HAP-1 (cell line): ENCODE results near the gene NTM.

ENCODE experiments used
- DNase-seq, 2 experiments: peaks; one replicate each; pipeline ENCODE4 v3.0.0-alpha.2; 2016 to 2020; ENCODE audit warnings: low spot score in 2 of 2
- H3K27me3 ChIP-seq: fragments of 250-450 bp; sonication (Bioruptor Pico); 2 replicates; pipeline ENCODE4 v1.5.1; 2020; ENCODE audit warnings: low read depth, mild to moderate bottlenecking, moderate library complexity
- H3K36me3 ChIP-seq: fragments of 250-450 bp; sonication (Bioruptor Pico); replicated peaks from 2 replicates; pipeline ENCODE4 v1.5.1; 2020; ENCODE audit warnings: mild to moderate bottlenecking
- H3K4me1 ChIP-seq: fragments of 250-450 bp; sonication (Bioruptor Pico); 2 replicates; pipeline ENCODE4 v1.5.1; 2020; ENCODE audit warnings: mild to moderate bottlenecking
- H3K4me3 ChIP-seq: fragments of 250-450 bp; sonication (Bioruptor Pico); 2 replicates; pipeline ENCODE4 v1.5.1; 2020; ENCODE audit warnings: mild to moderate bottlenecking, moderate library complexity
- H3K9me3 ChIP-seq: fragments of 250-450 bp; sonication (Bioruptor Pico); 2 replicates; pipeline ENCODE4 v1.5.1; 2020; ENCODE audit warnings: mild to moderate bottlenecking, moderate library complexity
- in situ Hi-C: fragments of 300-500 bp; cut with MboI; formaldehyde crosslinking; loops from 3 replicates; pipeline ENCODE4 v1.14.3; 2020; ENCODE audit warnings: low sequenced_read_pairs, inconsistent platforms, mixed read lengths

NTM gene

GRCh38 chr11:132123854-132124835 is 753.7 kb downstream of the NTM start:
- no peaks in the 10 kb centered on the region for H3K9me3 ChIP-seq
- H3K36me3 ChIP-seq: no peaks in the 10 kb centered on the region
- no peak for DNase-seq
- H3K4me1 ChIP-seq: no peaks in the 10 kb centered on the region
- H3K27me3 ChIP-seq: no peaks in the 10 kb centered on the region
- in situ Hi-C loops: no loop called here
- no peak overlapping the region for H3K4me3 ChIP-seq

DNA sequence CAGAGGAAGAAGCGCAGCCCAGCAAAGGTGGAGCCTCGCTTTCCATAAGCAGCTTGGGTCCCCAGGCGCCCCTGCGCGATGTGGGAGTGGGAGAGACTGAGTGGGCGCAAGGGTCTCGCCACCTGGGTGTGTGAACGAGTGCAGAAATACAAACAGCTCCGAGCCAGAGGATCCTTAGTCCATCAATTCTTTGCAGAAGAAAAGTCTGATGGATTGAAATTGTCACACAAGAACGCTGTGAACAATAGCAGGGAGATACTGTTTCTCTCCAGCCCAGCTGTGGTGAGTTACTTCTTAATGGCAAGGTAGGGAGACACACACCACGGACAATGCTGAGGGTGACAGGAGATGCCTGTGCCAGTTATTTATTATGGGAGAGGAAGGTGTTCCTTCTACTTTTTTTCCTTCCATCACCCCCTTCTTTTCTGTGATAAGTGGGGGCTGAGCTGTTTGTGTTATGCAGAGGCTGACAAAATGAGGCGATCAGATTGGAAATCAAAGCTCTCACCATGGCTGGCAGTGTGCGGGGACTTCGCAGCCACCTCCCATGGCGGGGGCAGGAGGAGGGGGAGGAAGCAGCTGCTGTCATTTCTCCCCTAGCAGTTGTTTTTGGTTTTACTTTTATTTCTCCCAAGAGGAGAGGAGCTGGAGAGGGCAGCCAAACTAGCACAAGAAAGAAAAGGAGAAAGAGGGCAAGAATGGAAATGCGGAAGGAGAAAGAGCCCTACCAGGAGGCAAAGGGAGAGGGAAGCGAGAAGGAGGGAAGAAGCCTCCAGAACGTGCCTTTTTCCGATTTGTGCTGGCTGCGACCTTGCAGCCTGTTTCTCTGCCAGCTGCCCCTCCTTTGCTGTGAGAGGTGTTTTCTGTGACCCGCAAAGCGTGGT is 755.8 kb downstream of the NTM start:
- no peaks in the 10 kb centered on the region for H3K9me3 ChIP-seq
- no peak for DNase-seq
- H3K4me1 ChIP-seq: no peaks in the 10 kb centered on the region
- H3K4me3 ChIP-seq: no peak overlapping the region
- no peaks in the 10 kb centered on the region for H3K27me3 ChIP-seq
- H3K36me3 ChIP-seq: no peaks in the 10 kb centered on the region
- in situ Hi-C loops: no loop called here

DNA sequence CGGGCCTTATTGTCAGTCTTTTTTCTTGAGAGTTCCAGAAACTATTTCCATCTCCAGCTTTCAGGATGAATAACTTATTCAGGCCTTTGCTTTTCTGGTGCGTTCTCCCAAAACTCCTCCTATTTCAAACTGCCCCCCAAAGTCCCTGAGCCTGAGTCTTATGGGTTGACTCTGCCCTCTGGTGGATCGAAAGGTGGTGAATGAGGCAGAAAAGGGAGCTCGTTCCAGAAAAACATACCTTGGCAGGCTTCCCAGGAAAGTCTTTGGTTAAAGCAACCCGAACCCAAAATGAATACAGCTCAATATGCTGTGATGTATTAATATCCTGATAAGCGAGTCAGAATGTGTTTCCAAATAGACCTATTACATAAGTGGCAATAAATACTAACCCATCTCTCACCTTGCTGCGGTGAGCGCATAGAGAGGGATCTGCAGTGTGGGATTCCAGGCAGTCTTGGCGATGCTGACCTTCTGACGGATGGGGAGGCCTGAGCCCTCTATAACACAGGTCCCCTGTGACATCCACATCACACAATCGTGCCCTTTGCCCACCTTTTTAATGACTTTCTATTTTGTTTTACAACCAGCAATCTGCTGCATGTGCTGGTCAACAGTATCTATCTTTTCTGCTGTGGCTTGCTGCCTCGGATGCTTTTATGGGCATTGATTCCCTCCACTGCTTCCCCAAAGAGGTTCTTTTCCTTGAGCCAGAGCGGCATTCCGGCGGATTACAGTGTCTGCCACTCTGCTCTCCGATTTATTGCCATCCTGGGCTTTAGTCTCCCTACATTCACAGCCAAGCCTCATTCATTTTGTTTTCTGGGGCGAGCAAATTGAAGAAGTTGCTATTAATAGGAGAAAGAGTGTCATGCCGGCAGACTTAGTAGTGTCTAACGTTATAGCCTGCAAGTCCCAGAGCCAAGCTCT is 756.8 kb downstream of the NTM start:
- Histone ChIP-seq H3K4me1 (no peaks in the 10 kb centered on the region), H3K36me3 (no peaks in the 10 kb centered on the region), H3K27me3 (no peaks in the 10 kb centered on the region), H3K4me3 (no peak overlapping the region), H3K9me3 (no peaks in the 10 kb centered on the region)
- DNase-seq: no peak
- in situ Hi-C loops: no loop called here

- DNase-seq: no peak
- Histone ChIP-seq H3K4me1 (no peaks in the 10 kb centered on the region), H3K4me3 (no peak overlapping the region), H3K9me3 (no peaks in the 10 kb centered on the region), H3K36me3 (no peaks in the 10 kb centered on the region), H3K27me3 (no peaks in the 10 kb centered on the region)
- in situ Hi-C loops: no loop called here
These were observed 757.5 kb downstream of the NTM start for GRCh38 chr11:132127900-132128288.

DNA sequence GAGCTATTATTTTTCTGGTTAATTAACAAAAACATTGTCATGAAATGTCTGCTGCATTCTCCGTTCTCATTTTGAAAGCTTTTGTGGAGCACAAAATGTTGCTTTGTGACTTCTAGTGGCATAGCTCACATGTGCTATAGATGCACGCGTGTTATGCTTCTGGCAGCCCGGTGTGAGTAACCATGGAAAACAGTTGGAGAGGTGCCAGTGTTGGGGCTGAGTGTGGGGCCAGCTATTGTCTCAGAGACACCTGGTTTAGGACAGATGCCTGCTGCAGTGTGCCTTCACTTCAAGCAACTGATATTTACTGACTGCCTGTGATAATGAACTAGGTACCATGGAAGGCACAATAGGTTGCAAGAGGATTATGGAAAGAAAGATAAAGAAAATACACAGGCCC is 760.6 kb downstream of the NTM start:
- DNase-seq: no peak
- Histone ChIP-seq H3K4me1 (no peaks in the 10 kb centered on the region), H3K27me3 (no peaks in the 10 kb centered on the region), H3K4me3 (no peak overlapping the region), H3K36me3 (no peaks in the 10 kb centered on the region), H3K9me3 (no peaks in the 10 kb centered on the region)
- in situ Hi-C loops: no loop called here

GRCh38 chr11:132131961-132132360 is 761.5 kb downstream of the NTM start:
- Histone ChIP-seq H3K36me3 (no peaks in the 10 kb centered on the region), H3K27me3 (no peaks in the 10 kb centered on the region), H3K4me1 (no peaks in the 10 kb centered on the region), H3K4me3 (no peak overlapping the region), H3K9me3 (no peaks in the 10 kb centered on the region)
- no peak for DNase-seq
- in situ Hi-C loops: no loop called here

- Histone ChIP-seq H3K9me3 (no peaks in the 10 kb centered on the region), H3K4me3 (no peak overlapping the region), H3K27me3 (no peaks in the 10 kb centered on the region), H3K36me3 (no peaks in the 10 kb centered on the region), H3K4me1 (no peaks in the 10 kb centered on the region)
- no peak for DNase-seq
- in situ Hi-C loops: no loop called here
These were observed 763.9 kb downstream of the NTM start for GRCh38 chr11:132134322-132134721.

- DNase-seq: no peak
- H3K9me3 ChIP-seq: no peaks in the 10 kb centered on the region
- no peak overlapping the region for H3K4me3 ChIP-seq
- H3K4me1 ChIP-seq: no peaks in the 10 kb centered on the region
- in situ Hi-C loops: no loop called here
- no peaks in the 10 kb centered on the region for H3K36me3 ChIP-seq
- no peaks in the 10 kb centered on the region for H3K27me3 ChIP-seq
These were observed 767.0 kb downstream of the NTM start for GRCh38 chr11:132137289-132137980.

DNA sequence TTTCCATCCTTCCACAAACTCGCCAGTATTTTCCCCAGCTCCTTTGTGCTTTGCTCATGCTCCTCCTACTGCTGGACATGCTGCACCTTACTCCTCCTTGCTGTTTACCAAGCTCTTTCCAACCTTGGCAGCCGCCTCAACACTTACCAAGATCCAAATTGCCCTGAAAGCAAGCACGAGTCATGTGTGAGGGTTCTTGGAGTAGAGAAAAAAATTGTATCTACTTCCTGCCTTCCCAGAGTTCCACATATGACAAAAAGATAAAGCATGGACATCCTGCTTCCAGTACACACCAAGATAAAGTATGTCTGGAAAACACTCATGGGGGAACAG is 767.5 kb downstream of the NTM start:
- no peak for DNase-seq
- H3K36me3 ChIP-seq: no peaks in the 10 kb centered on the region
- no peaks in the 10 kb centered on the region for H3K27me3 ChIP-seq
- H3K4me3 ChIP-seq: no peak overlapping the region
- H3K9me3 ChIP-seq: no peaks in the 10 kb centered on the region
- H3K4me1 ChIP-seq: no peaks in the 10 kb centered on the region
- in situ Hi-C loops: no loop called here

DNA sequence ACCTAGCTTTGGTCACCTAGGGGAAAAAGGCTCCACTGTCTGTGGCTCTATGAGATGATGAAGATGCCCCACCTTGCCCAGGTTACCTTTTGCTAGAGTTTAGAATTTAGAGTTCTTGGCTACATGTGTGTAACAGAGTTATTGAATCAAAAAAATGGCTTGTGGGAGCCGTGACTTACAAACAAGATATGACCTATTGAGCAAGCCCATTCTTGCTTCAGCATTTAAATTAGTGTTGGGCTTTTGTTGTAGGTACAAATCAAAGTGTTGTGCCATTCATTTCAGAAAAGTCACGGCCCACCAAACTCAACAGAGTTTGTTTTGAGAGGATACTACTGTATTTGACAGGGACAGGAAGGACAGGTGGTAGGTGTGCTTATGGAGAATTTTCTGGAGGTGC is 768.8 kb downstream of the NTM start:
- no peaks in the 10 kb centered on the region for H3K9me3 ChIP-seq
- no peaks in the 10 kb centered on the region for H3K4me1 ChIP-seq
- DNase-seq: no peak
- H3K4me3 ChIP-seq: no peak overlapping the region
- no peaks in the 10 kb centered on the region for H3K27me3 ChIP-seq
- H3K36me3 ChIP-seq: no peaks in the 10 kb centered on the region
- in situ Hi-C loops: no loop called here

GRCh38 chr11:132140056-132140455 is 769.6 kb downstream of the NTM start:
- no peak for DNase-seq
- H3K36me3 ChIP-seq: no peaks in the 10 kb centered on the region
- H3K4me1 ChIP-seq: no peaks in the 10 kb centered on the region
- no peaks in the 10 kb centered on the region for H3K27me3 ChIP-seq
- in situ Hi-C loops: no loop called here
- H3K4me3 ChIP-seq: no peak overlapping the region
- no peaks in the 10 kb centered on the region for H3K9me3 ChIP-seq

- H3K27me3 ChIP-seq: no peaks in the 10 kb centered on the region
- no peak overlapping the region for H3K4me3 ChIP-seq
- no peak for DNase-seq
- in situ Hi-C loops: no loop called here
- no peaks in the 10 kb centered on the region for H3K36me3 ChIP-seq
- H3K4me1 ChIP-seq: no peaks in the 10 kb centered on the region
- H3K9me3 ChIP-seq: no peaks in the 10 kb centered on the region
These were observed 771.7 kb downstream of the NTM start for GRCh38 chr11:132142121-132142520.

DNA sequence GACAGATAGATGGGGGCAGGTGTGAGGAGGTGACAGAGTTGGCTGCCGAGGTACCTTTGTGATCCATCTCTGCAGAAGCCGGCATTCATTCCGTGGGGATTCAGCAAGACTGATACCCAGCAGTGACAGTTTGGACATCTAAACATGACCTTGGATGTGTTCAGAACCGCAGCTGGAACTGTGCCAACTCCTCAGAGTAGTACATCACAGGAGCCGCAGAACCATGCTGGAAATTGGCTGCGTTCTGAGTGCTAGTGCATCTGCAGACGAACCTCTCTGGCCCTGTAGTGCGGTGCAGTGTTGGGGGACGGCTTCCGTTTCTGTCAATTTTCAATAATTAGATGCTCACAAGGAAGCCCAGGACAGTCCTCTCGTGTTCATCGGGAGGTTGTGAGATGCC is 772.1 kb downstream of the NTM start:
- in situ Hi-C loops: no loop called here
- H3K36me3 ChIP-seq: no peaks in the 10 kb centered on the region
- H3K9me3 ChIP-seq: no peaks in the 10 kb centered on the region
- DNase-seq: no peak
- no peak overlapping the region for H3K4me3 ChIP-seq
- H3K4me1 ChIP-seq: no peaks in the 10 kb centered on the region
- no peaks in the 10 kb centered on the region for H3K27me3 ChIP-seq
